H1 (cell line): ENCODE results near the gene ACER3. TPM values are rescaled to one million over a fixed set of nuclear protein-coding genes. Genes with fewer than 3 reads are reported as not detected.
A peak's percentile ranks its signal among the peaks of the same experiment; 100 is the strongest.

Source experiments
- CTCF ChIA-PET: fragments of 300-600 bp; sonication (Branson Sonifier 250); formaldehyde crosslinking; loops from one replicate; lab custom pipeline; 2021; ENCODE audit not compliant: partially characterized antibody; lab: Charles Lee
- POLR2A ChIA-PET: fragments of 300-600 bp; sonication (Branson Sonifier 250); formaldehyde crosslinking; loops from one replicate; lab custom pipeline; 2021; ENCODE audit warnings: inconsistent platforms; ENCODE audit not compliant: partially characterized antibody; lab: Charles Lee
- DNase-seq, 2 experiments: peaks; one replicate each; pipeline versions ENCODE4 v3.0.0 to v3.0.0-alpha.2; 2010 to 2022; ENCODE audit warnings: low spot score in 2 of 2, low read depth in 1 of 2, mixed read lengths in 1 of 2
- FAIRE-seq: peaks from 2 replicates; lab custom pipeline; 2011; peaks lifted over from hg19 to GRCh38; lab: Jason Lieb, UNC
- H2AFZ ChIP-seq: 2 replicates; pipeline ENCODE4 v1.8.1; 2012; ENCODE audit warnings: low read length, inconsistent platforms
- H2AK5ac ChIP-seq: 2 replicates; pipeline ENCODE4 v1.6.1; 2013; ENCODE audit warnings: low read depth, low read length
- H2BK120ac ChIP-seq: replicated peaks from 2 replicates; pipeline ENCODE3; 2013; ENCODE audit warnings: low read depth, low read length, inconsistent platforms
- H2BK12ac ChIP-seq: 2 replicates; pipeline ENCODE4 v1.6.1; 2013; ENCODE audit warnings: low read depth, low read length
- H2BK15ac ChIP-seq: 2 replicates; pipeline ENCODE4 v1.6.1; 2013; ENCODE audit warnings: low read length
- H2BK20ac ChIP-seq: 2 replicates; pipeline ENCODE4 v1.6.1; 2013; ENCODE audit warnings: low read length
- H2BK5ac ChIP-seq: 2 replicates; pipeline ENCODE4 v1.6.1; 2013; ENCODE audit warnings: low read depth, low read length
- H3K14ac ChIP-seq: 2 replicates; pipeline ENCODE4 v1.6.1; 2013; ENCODE audit warnings: inconsistent platforms; ENCODE audit not compliant: insufficient read length
- H3K18ac ChIP-seq: 2 replicates; pipeline ENCODE4 v1.6.1; 2013; ENCODE audit warnings: low read length; ENCODE audit errors: extremely low read depth
- H3K23ac ChIP-seq: 2 replicates; pipeline ENCODE4 v1.6.1; 2013; ENCODE audit warnings: inconsistent platforms; ENCODE audit not compliant: insufficient read length
- H3K23me2 ChIP-seq: 2 replicates; pipeline ENCODE4 v1.6.1; 2013; ENCODE audit warnings: low read depth, low read length
- H3K27ac ChIP-seq: 2 replicates; pipeline ENCODE4 v1.6.1; 2011; ENCODE audit warnings: low read depth, low read length, inconsistent platforms
- H3K27me3 ChIP-seq, 4 experiments: replicated peaks in 1 of 4; 1 replicate in 1 of 4; 2 replicates in 3 of 4; pipeline versions ENCODE4 v1.6.1 to v1.8.1; 2011 to 2013; ENCODE audit warnings: low read length in 3 of 4, mild to moderate bottlenecking in 3 of 4, inconsistent platforms in 2 of 4, mixed read lengths in 2 of 4, moderate library complexity in 1 of 4; ENCODE audit not compliant: control insufficient read depth in 3 of 4, insufficient read depth in 3 of 4; ENCODE audit errors: extremely low read depth in 1 of 4
- H3K36me3 ChIP-seq, 4 experiments: 2 replicates each; pipeline versions ENCODE4 v1.6.1 to v1.8.1; 2011 to 2013; ENCODE audit warnings: mild to moderate bottlenecking in 4 of 4, low read length in 3 of 4, moderate library complexity in 2 of 4, control low read depth in 1 of 4, inconsistent platforms in 1 of 4; ENCODE audit not compliant: insufficient read depth in 4 of 4, control insufficient read depth in 2 of 4
- H3K4ac ChIP-seq: replicated peaks from 2 replicates; pipeline ENCODE3; 2013; ENCODE audit warnings: low read length, low read depth, mixed read lengths, inconsistent platforms; ENCODE audit not compliant: insufficient read length
- H3K4me1 ChIP-seq, 4 experiments: replicated peaks in 1 of 4; 1 replicate in 1 of 4; 2 replicates in 3 of 4; pipeline versions ENCODE4 v1.6.1 to v1.8.1; 2011 to 2013; ENCODE audit warnings: low read length in 3 of 4, inconsistent platforms in 2 of 4, mixed read lengths in 1 of 4; ENCODE audit not compliant: insufficient read depth in 4 of 4, control insufficient read depth in 3 of 4
- H3K4me2 ChIP-seq, 2 experiments: 2 replicates each; pipeline versions ENCODE4 v1.6.1 to v1.8.1; 2011 to 2013; ENCODE audit warnings: low read depth in 2 of 2, low read length in 2 of 2, control low read depth in 1 of 2, inconsistent platforms in 1 of 2, mild to moderate bottlenecking in 1 of 2; ENCODE audit not compliant: insufficient read depth in 1 of 2
- H3K4me3 ChIP-seq, 4 experiments: fragments of 200-600, 300-600 bp in 1 of 4; sonication (generic), shearing (Covaris generic), sonication (Bioruptor Twin) in 1 of 4; 2 replicates each; pipeline versions ENCODE4 v1.5.1 to v1.8.1; 2011 to 2016; ENCODE audit warnings: low read length in 4 of 4, low read depth in 3 of 4, control low read depth in 2 of 4, inconsistent platforms in 2 of 4, mild to moderate bottlenecking in 2 of 4, mixed read lengths in 1 of 4, moderate library complexity in 1 of 4; ENCODE audit not compliant: insufficient read depth in 2 of 4; ENCODE audit errors: extremely low read depth in 1 of 4
- H3K56ac ChIP-seq: replicated peaks from 2 replicates; pipeline ENCODE3; 2013; ENCODE audit warnings: low read depth, mild to moderate bottlenecking, mixed read lengths, low read length, inconsistent platforms; ENCODE audit not compliant: insufficient read length
- H3K79me1 ChIP-seq: 2 replicates; pipeline ENCODE4 v1.6.1; 2013; ENCODE audit warnings: low read depth, low read length, control low read depth
- H3K79me2 ChIP-seq, 2 experiments: 2 replicates each; pipeline versions ENCODE4 v1.6.1 to v1.8.1; 2012 to 2013; ENCODE audit warnings: low read length in 2 of 2, mild to moderate bottlenecking in 2 of 2, inconsistent platforms in 1 of 2; ENCODE audit not compliant: insufficient read depth in 2 of 2, control insufficient read depth in 1 of 2
- H3K9ac ChIP-seq, 4 experiments: replicated peaks in 1 of 4; 1 replicate in 1 of 4; 2 replicates in 3 of 4; pipeline versions ENCODE4 v1.6.1 to v1.8.1; 2011 to 2013; ENCODE audit warnings: low read depth in 3 of 4, low read length in 3 of 4, control low read depth in 2 of 4, mild to moderate bottlenecking in 2 of 4, moderate library complexity in 2 of 4, inconsistent platforms in 1 of 4; ENCODE audit errors: extremely low read depth in 1 of 4
- H3K9me3 ChIP-seq, 2 experiments: 2 replicates each; pipeline versions ENCODE4 v1.6.1 to v1.8.1; 2012 to 2013; ENCODE audit warnings: mild to moderate bottlenecking in 2 of 2, moderate library complexity in 2 of 2, control low read depth in 1 of 2, inconsistent platforms in 1 of 2, low read depth in 1 of 2, low read length in 1 of 2, mixed read lengths in 1 of 2; ENCODE audit not compliant: insufficient read depth in 2 of 2
- H4K20me1 ChIP-seq, 2 experiments: replicated peaks in 1 of 2; 2 replicates each; pipeline versions ENCODE3 to v1.8.1; 2011 to 2013; ENCODE audit warnings: inconsistent platforms in 2 of 2, low read length in 2 of 2, mild to moderate bottlenecking in 1 of 2; ENCODE audit not compliant: insufficient read depth in 2 of 2, control insufficient read depth in 1 of 2
- H4K5ac ChIP-seq: 2 replicates; pipeline ENCODE4 v1.6.1; 2013; ENCODE audit warnings: low read length, low read depth, mixed read lengths, inconsistent platforms; ENCODE audit not compliant: insufficient read length
- H4K8ac ChIP-seq: 2 replicates; pipeline ENCODE4 v1.8.0; 2013; ENCODE audit warnings: mild to moderate bottlenecking, moderate library complexity, low read length, inconsistent platforms; ENCODE audit not compliant: insufficient read depth; ENCODE audit errors: extremely low read depth
- H4K91ac ChIP-seq: replicated peaks from 2 replicates; pipeline ENCODE3; 2013; ENCODE audit warnings: low read length, mixed read lengths, inconsistent platforms; ENCODE audit not compliant: insufficient read length
- CHD1 ChIP-seq: IDR thresholded peaks from 2 replicates; pipeline ENCODE4 v1.6.1; 2012; ENCODE audit warnings: low read depth, low read length, improper control_type of control experiment
- HDAC6 ChIP-seq: IDR thresholded peaks from one replicate; pipeline ENCODE4 v1.7.1; 2012; ENCODE audit warnings: low read depth, mild to moderate bottlenecking, inconsistent platforms, low read length, moderate library complexity
- whole genome bisulfite sequencing, 2 experiments: shearing (Covaris generic) in 1 of 2; methylation state at CpG; one replicate each; pipeline versions ENCODE4 v1.1.6 to v1.1.7; 2013 to 2015; ENCODE audit warnings: low lambda C conversion rate in 2 of 2, mixed read lengths in 2 of 2, inconsistent platforms in 1 of 2, low coverage in 1 of 2, missing lambda C conversion rate in 1 of 2; ENCODE audit not compliant: insufficient replicate concordance in 2 of 2, insufficient coverage in 1 of 2, insufficient read length in 1 of 2; ENCODE audit errors: extremely low coverage in 1 of 2, missing lambda C conversion rate in 1 of 2; 5-methylcytosine and 5-hydroxymethylcytosine counted together
- polyA plus RNA-seq, 7 experiments: library from polyadenylated mRNA; depleted of rRNA in 3 of 7; stranded (reverse) in 5 of 7; unstranded in 2 of 7; fragments of >200 nt in 5 of 7; fragments of 200-250 nt in 2 of 7; gene quantifications; 1 replicate in 5 of 7; 2 replicates in 1 of 7; 4 replicates in 1 of 7; pipeline versions ENCODE4 v1.2.1 to v1.2.3, GENCODE V29; 2011 to 2013; ENCODE audit warnings: missing spikeins in 2 of 7, mixed read lengths in 2 of 7
- total RNA-seq: library from RNA; stranded (reverse); fragmentation: NEBNext Ultra II Directional; extraction: Animal tissue kit (Norgen Biotek cat#: 25700); gene quantifications from 2 replicates; pipeline ENCODE4 v1.2.1, GENCODE V29; 2021

The ACER3 gene
- total and polyA plus RNA-seq, 2 of the 8 experiments (the other 6 are each of a cell fraction or from before 2014, with no cell fraction given), result 5.7 to 16.2 TPM

DNA sequence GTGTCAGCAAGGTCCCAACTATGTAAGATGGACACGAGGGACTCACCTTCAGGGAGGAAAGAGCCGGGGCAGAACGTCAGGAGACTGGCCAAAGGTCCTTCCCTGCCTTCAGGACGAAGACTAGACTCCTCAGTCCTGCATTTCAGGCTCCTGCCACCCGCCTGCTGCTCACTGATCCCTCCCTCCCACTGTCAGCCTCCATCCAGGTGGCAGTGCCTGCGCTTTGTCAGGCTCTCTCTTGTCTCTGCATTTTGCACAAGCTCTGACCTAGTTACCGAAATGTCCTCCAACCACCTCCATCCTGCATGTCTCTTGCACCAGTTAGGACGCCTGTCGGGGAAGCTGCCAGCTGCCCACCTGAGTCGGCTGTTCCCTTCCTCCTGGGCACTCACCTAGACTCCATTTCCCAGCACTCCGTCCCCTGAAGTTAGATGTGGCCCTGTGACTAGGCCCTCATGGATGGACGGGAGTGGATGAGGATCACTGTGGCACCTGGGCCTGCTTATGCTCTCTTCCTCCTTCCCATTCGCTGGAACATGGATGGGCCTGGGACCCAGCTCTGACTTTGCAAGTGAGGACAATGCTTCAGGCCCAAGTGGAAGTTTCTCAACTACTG, 181.5 kb downstream of the ACER3 start:
- Histone ChIP-seq H3K79me2 (no peaks in the 10 kb centered on the region), H3K4ac (no peak overlapping the region), H2BK20ac (peak overlapping the region; percentile 72; the same call in 1 of the 2 replicates), H2BK5ac (no peak overlapping the region), H3K27ac (no peak overlapping the region), H3K14ac (no peak overlapping the region), H3K27me3 (peaks cover 14 to 35% (median 32%) of the 10 kb centered on the region in 4 experiments), H3K4me1 (peaks cover 0 to 12% (median 4%) of the 10 kb centered on the region in 4 experiments; a peak in 6 of 7 replicates), H4K91ac (no peak overlapping the region), H3K56ac (no peak overlapping the region), H2BK120ac (no peak overlapping the region), H2AK5ac (peak overlapping the region; percentile 68; the same call in 1 of the 2 replicates), H3K9ac (no peak overlapping the region), H3K36me3 (peaks cover 0 to 6% (median 0%) of the 10 kb centered on the region in 4 experiments; a peak in 1 of 8 replicates), H3K4me3 (no peak overlapping the region), H3K79me1 (no peaks in the 10 kb centered on the region), H3K23me2 (peaks cover 4% of the 10 kb centered on the region; the same call in 1 of the 2 replicates), H2AFZ (no peak overlapping the region), H2BK15ac (no peak overlapping the region), H3K4me2 (no peak overlapping the region), H4K8ac (no peak overlapping the region), H4K20me1 (no peaks in the 10 kb centered on the region), H4K5ac (no peak overlapping the region), H3K9me3 (peaks cover 0 to 8% of the 10 kb centered on the region in 2 experiments; a peak in 2 of 4 replicates), H3K23ac (no peak overlapping the region), H3K18ac (no peak overlapping the region; the same call in 1 of the 2 replicates), H2BK12ac (no peak overlapping the region)
- 81% methylated on average over 13 of the region's 13 CpGs; no CpG with 5 or more reads in 1 of the 2 experiments for WGBS, 2 experiments
- ChIA-PET CTCF (interaction anchor here (1.1 to 4.0 kb wide), 6 partner anchors 49 to 320 kb away, joined by 3 to 40 read pairs (median 4); no protein-coding TSS in a partner anchor), POLR2A (no interaction called here)
- DNase-seq, result no peak
- FAIRE-seq, result no peak
- no peak for TF ChIP-seq HDAC6
- no peak for TF ChIP-seq CHD1
